Endodermal cell (in vitro differentiated cells): ENCODE data around the gene SFXN3. TPM values are rescaled to one million over a fixed set of nuclear protein-coding genes. Genes with fewer than 3 reads are reported as not detected.

Experiments used
- DNase-seq: peaks from one replicate; pipeline ENCODE4 v3.0.0-alpha.2; 2017
- H3K27ac ChIP-seq: 2 replicates; pipeline ENCODE4 v1.5.1; 2013; ENCODE audit warnings: mild to moderate bottlenecking, low read depth, low read length, moderate library complexity
- H3K27me3 ChIP-seq: 2 replicates; pipeline ENCODE4 v1.6.1; 2013; ENCODE audit warnings: mild to moderate bottlenecking, low read length, moderate library complexity; ENCODE audit not compliant: insufficient read depth, control insufficient read depth, poor library complexity, severe bottlenecking
- H3K36me3 ChIP-seq: 2 replicates; pipeline ENCODE4 v1.7.0; 2013; ENCODE audit warnings: mild to moderate bottlenecking, low read length, moderate library complexity; ENCODE audit not compliant: control insufficient read depth, insufficient read depth
- H3K4me1 ChIP-seq: one replicate; pipeline ENCODE4 v1.7.0; 2013; ENCODE audit warnings: low read length; ENCODE audit not compliant: control insufficient read depth, insufficient read depth
- H3K4me3 ChIP-seq: 2 replicates; pipeline ENCODE4 v1.5.1; 2013; ENCODE audit warnings: mild to moderate bottlenecking, low read length, moderate library complexity
- H3K9ac ChIP-seq: 2 replicates; pipeline ENCODE4 v1.6.1; 2013; ENCODE audit warnings: mild to moderate bottlenecking, low read length, moderate library complexity; ENCODE audit not compliant: poor library complexity, severe bottlenecking; ENCODE audit errors: extremely low read depth
- H3K9me3 ChIP-seq: 2 replicates; pipeline ENCODE4 v1.6.1; 2013; ENCODE audit warnings: mild to moderate bottlenecking, low read length, moderate library complexity; ENCODE audit not compliant: control insufficient read depth
- H3K27ac Mint-ChIP-seq: 2 replicates; pipeline ENCODE4 v1.8.0; 2020; ENCODE audit warnings: mixed read lengths
- H3K27me3 Mint-ChIP-seq: 2 replicates; pipeline ENCODE4 v1.8.0; 2021; ENCODE audit warnings: mild to moderate bottlenecking, mixed read lengths; ENCODE audit not compliant: insufficient read depth
- H3K36me3 Mint-ChIP-seq: 2 replicates; pipeline ENCODE4 v1.8.0; 2020; ENCODE audit warnings: low read depth, mixed read lengths
- H3K4me1 Mint-ChIP-seq: 2 replicates; pipeline ENCODE4 v1.8.0; 2020; ENCODE audit warnings: mixed read lengths
- H3K4me3 Mint-ChIP-seq: 2 replicates; pipeline ENCODE4 v1.8.0; 2020; ENCODE audit warnings: mild to moderate bottlenecking, moderate library complexity, mixed read lengths
- H3K9me3 Mint-ChIP-seq: 2 replicates; pipeline ENCODE4 v1.8.0; 2020; ENCODE audit warnings: mild to moderate bottlenecking, mixed read lengths
- CTCF ChIP-seq: fragments of 200-600 bp; sonication (generic); conservative IDR thresholded peaks from 2 replicates; pipeline ENCODE4 v1.5.0; 2021; ENCODE audit warnings: antibody characterized with exemption, mild to moderate bottlenecking
- whole genome bisulfite sequencing, 2 experiments: methylation state at CpG; one replicate each; pipeline versions ENCODE4 v1.1.5 to v1.1.7; 2013; ENCODE audit warnings: missing lambda C conversion rate in 2 of 2, mixed read lengths in 1 of 2; ENCODE audit not compliant: insufficient coverage in 1 of 2, insufficient read length in 1 of 2; 5-methylcytosine and 5-hydroxymethylcytosine counted together
- total RNA-seq, 2 donors: library from RNA; stranded (reverse); fragmentation: NEBNext Ultra II Directional in 1 of 2; extraction: Animal tissue kit (Norgen Biotek cat#: 25700) in 1 of 2; gene quantifications; 2 replicates in 1 of 2; 3 replicates in 1 of 2; pipeline ENCODE4 v1.2.1, GENCODE V29; 2021

SFXN3 gene
- total RNA-seq, 2 donors from 2014 or later: 1.8 to 2.1 TPM

DNA sequence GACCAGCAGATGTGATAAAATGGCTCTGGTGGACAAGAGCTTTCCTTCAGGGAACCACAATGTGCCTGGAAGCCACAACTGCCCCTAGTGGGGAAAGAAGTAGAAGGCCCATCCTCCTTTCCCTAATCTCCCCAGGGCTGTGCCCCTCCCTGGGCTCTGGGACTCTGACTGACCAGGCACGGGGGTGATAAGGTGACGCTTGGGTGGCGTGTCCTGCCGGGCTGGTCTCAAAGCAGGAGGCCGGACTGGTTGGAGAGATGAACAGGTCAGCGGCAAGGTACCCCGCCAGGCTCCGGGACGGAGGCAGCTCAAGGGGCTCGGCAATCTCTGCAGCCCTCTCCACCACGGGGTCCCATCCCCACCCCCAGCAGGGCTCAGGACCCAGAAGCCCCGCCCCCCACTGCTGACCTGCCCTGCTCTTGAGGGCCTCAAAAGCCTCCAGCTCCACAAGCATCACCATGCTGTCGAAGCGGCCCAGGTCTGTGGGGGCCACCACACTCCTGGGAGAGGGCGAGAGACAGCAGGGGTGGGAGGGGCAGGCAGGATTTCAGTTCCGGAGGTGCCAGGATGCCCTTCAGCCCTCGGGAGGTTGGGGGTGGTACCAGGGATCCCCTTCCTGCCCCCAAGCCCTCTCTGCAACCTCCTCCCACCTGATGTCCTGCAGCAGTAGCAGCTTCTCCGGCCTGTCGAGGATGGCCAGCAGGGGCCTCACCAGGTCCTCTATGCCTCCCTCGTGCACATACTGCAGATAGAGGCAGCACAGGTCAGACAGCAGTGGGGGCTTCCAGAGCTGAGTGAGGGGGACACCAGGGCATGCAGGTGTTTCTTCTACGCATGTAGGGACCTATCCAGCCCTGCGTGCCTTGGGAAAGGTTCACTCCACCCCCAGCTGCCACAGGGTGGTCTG is 19.3 kb upstream of the SFXN3 start:
- no peak overlapping the region for H3K27ac ChIP-seq
- no peaks in the 10 kb centered on the region for H3K9me3 ChIP-seq
- Mint-ChIP-seq H3K9me3 (no peaks in the 10 kb centered on the region), H3K4me3 (no peak overlapping the region), H3K36me3 (no peaks in the 10 kb centered on the region), H3K4me1 (peaks cover 15% of the 10 kb centered on the region), H3K27me3 (peaks cover 25% of the 10 kb centered on the region), H3K27ac (no peak overlapping the region)
- peaks cover 17% of the 10 kb centered on the region for H3K27me3 ChIP-seq
- no peak overlapping the region for H3K4me3 ChIP-seq
- H3K36me3 ChIP-seq: no peaks in the 10 kb centered on the region
- WGBS, 2 experiments: 77 to 83% methylated on average over 18 to 22 of the region's 22 CpGs
- no peak overlapping the region for H3K9ac ChIP-seq
- peak; percentile 76 for TF ChIP-seq CTCF
- no peaks in the 10 kb centered on the region for H3K4me1 ChIP-seq
- DNase-seq: peak; percentile 81

DNA sequence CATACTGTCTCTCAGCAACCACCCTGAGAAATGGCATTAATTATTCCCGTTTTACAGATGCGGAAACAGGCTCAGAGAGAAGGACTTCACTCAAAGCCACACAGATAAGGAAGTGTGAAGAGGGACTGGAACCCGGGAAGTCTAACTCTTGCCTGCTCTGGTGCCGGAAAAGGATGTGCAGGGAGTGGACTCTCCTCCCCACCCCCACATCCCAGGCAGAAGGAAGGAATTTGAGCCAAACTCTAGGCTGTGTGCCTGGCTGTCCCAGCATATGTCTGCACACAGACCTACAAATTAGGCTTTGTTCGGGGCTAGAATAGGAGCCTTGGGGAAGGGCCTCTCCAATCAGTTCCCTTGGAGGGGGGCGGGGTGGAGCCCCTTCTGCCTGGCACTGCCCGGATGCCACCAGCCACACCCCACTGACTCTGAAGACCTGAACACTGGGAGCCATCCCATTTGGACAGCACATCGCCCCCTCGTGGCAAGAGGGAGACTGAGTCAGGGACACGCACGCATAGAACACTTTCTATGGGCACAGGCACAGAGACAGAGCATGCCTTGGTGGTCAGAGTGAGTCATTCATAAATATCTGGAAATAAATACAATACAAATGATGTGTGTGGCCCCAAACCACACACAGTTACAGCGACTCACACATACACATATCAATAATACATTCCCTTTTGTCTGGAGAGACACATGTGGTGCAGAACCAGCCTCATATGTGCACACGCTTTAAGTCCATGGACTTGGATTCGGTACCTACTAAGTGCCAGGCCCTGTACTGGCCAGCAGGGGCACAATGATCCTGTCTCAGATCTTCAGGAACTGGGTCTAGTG is 18.3 kb upstream of the SFXN3 start:
- H3K9me3 ChIP-seq: no peaks in the 10 kb centered on the region
- 53 to 62% methylated on average over 6 to 14 of the region's 14 CpGs for WGBS, 2 experiments
- no peak overlapping the region for H3K27ac ChIP-seq
- DNase-seq: peak; percentile 94
- no peak overlapping the region for H3K4me3 Mint-ChIP-seq
- no peaks in the 10 kb centered on the region for H3K36me3 ChIP-seq
- peak; percentile 99 for TF ChIP-seq CTCF
- no peak overlapping the region for H3K4me3 ChIP-seq
- H3K27me3 Mint-ChIP-seq: peaks cover 35% of the 10 kb centered on the region
- no peak overlapping the region for H3K27ac Mint-ChIP-seq
- peaks cover 15% of the 10 kb centered on the region for H3K4me1 Mint-ChIP-seq
- no peaks in the 10 kb centered on the region for H3K36me3 Mint-ChIP-seq
- H3K27me3 ChIP-seq: peaks cover 27% of the 10 kb centered on the region
- H3K4me1 ChIP-seq: no peaks in the 10 kb centered on the region
- no peaks in the 10 kb centered on the region for H3K9me3 Mint-ChIP-seq
- no peak overlapping the region for H3K9ac ChIP-seq

DNA sequence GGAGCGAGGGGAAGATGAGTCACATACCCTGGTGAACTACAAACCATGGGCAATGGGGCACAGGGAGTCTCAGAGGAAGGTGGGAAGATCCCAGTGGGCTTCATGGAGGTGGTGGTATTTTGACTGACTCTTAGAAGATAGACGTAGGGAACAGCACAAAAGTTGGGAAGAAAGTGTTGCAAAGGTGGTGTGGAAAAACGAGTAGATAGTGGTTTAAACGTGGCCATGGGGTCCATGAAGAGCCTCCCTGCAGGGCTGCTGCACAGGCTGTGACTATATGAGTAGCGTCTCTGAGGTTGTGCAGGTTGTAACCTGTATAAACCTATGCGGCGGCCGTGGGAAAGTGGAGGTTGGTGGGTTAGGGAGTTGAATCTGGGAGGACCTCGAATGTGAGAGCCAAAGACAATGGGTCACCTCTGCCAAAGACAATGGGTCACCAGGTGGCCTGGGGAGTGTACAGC is 17.6 kb upstream of the SFXN3 start:
- peak; percentile 15 for TF ChIP-seq CTCF
- Histone ChIP-seq H3K4me3 (no peak overlapping the region), H3K9me3 (no peaks in the 10 kb centered on the region), H3K9ac (no peak overlapping the region), H3K4me1 (no peaks in the 10 kb centered on the region), H3K27me3 (peaks cover 34% of the 10 kb centered on the region), H3K36me3 (no peaks in the 10 kb centered on the region), H3K27ac (no peak overlapping the region)
- Mint-ChIP-seq H3K27ac (no peak overlapping the region), H3K4me3 (no peak overlapping the region), H3K9me3 (no peaks in the 10 kb centered on the region), H3K36me3 (no peaks in the 10 kb centered on the region), H3K4me1 (peaks cover 13% of the 10 kb centered on the region), H3K27me3 (peaks cover 42% of the 10 kb centered on the region)
- WGBS, 2 experiments: 51 to 74% methylated on average over 5 to 9 of the region's 9 CpGs
- DNase-seq: no peak
